Sciatic nerve (tissue), 2 donors: ENCODE measurements around the gene FAT1. TPM values are rescaled to one million over a fixed set of nuclear protein-coding genes. Genes with fewer than 3 reads are reported as not detected.

ENCODE experiments used
- ATAC-seq: fragments of 200-7000 bp; cut with Tn5 transposase; one replicate; pipeline ENCODE4 v1.9.1; 2020; ENCODE audit warnings: mild to moderate bottlenecking, moderate library complexity
- DNase-seq: peaks from one replicate; pipeline ENCODE4 v3.0.0-alpha.2; 2020; ENCODE audit warnings: low spot score
- intact Hi-C: fragments of 100-400 bp; cut with DNase I; formaldehyde crosslinking; loops from one replicate; pipeline ENCODE4 v1.14.2; 2022
- total RNA-seq: library from RNA; stranded (reverse); fragmentation: NEBNext Ultra II Directional; extraction: Animal tissue kit (Norgen Biotek cat#: 25700); gene quantifications from one replicate; pipeline ENCODE4 v1.2.1, GENCODE V29; 2021
- donor health status: DM: no; HTN: no; CAD: no.
- donor health status: DM: no; HTN: no; CAD: no.

The FAT1 gene
- total RNA-seq, 1 donor from 2014 or later = 151 TPM

- intact Hi-C loops = no loop called here
- DNase-seq = no peak
- no peak for ATAC-seq
Measured at GRCh38 chr4:186704057-186704456, 19.6 kb downstream of the FAT1 start.

GRCh38 chr4:186703510-186703909, 20.1 kb downstream of the FAT1 start:
- intact Hi-C loops = no loop called here
- ATAC-seq (no peak), DNase-seq (no peak)

- ATAC-seq = no peak
- intact Hi-C loops = no loop called here
- DNase-seq = no peak
Measured at GRCh38 chr4:186702940-186703339, 20.7 kb downstream of the FAT1 start.

- ATAC-seq = peak; percentile 29
- DNase-seq = no peak
- intact Hi-C loops = no loop called here
Measured at GRCh38 chr4:186702297-186702696, 21.4 kb downstream of the FAT1 start.

- intact Hi-C loops = no loop called here
- no peak for DNase-seq
- ATAC-seq = no peak
Measured at GRCh38 chr4:186701788-186702187, 21.9 kb downstream of the FAT1 start.

GRCh38 chr4:186701273-186701672, 22.4 kb downstream of the FAT1 start:
- DNase-seq (peak; percentile 69), ATAC-seq (peak; percentile 80)
- intact Hi-C loops = no loop called here

GRCh38 chr4:186700746-186701145, 22.9 kb downstream of the FAT1 start:
- intact Hi-C loops = no loop called here
- ATAC-seq = peak; percentile 96
- peak; percentile 85 for DNase-seq

GRCh38 chr4:186699881-186700397, 23.7 kb downstream of the FAT1 start:
- DNase-seq = no peak

GRCh38 chr4:186699298-186699697, 24.4 kb downstream of the FAT1 start:
- intact Hi-C loops = no loop called here
- ATAC-seq (no peak), DNase-seq (no peak)

More at GRCh38 chr4:186699881-186700397, 23.7 kb downstream of the FAT1 start:
- intact Hi-C loops = no loop called here
- ATAC-seq = no peak

- DNase-seq (no peak), ATAC-seq (no peak)
- intact Hi-C loops = no loop called here
Measured at GRCh38 chr4:186698525-186698924, 25.1 kb downstream of the FAT1 start.

- ATAC-seq = no peak
Measured at GRCh38 chr4:186698028-186698427, 25.6 kb downstream of the FAT1 start.

GRCh38 chr4:186695392-186695791, 28.3 kb downstream of the FAT1 start:
- intact Hi-C loops = no loop called here
- ATAC-seq (no peak), DNase-seq (no peak)

More at GRCh38 chr4:186698028-186698427, 25.6 kb downstream of the FAT1 start:
- DNase-seq = no peak
- intact Hi-C loops = no loop called here

GRCh38 chr4:186693894-186694293, 29.8 kb downstream of the FAT1 start:
- intact Hi-C loops = no loop called here
- ATAC-seq (no peak), DNase-seq (no peak)

GRCh38 chr4:186693159-186693815, 30.4 kb downstream of the FAT1 start:
- ATAC-seq (peak; percentile 95), DNase-seq (peak; percentile 89)
- intact Hi-C loops = no loop called here

- ATAC-seq (no peak), DNase-seq (no peak)
- intact Hi-C loops = no loop called here
Measured at GRCh38 chr4:186691396-186691795, 32.3 kb downstream of the FAT1 start.

- ATAC-seq (peak; percentile 33), DNase-seq (no peak)
- intact Hi-C loops = no loop called here
Measured at GRCh38 chr4:186689476-186689875, 34.2 kb downstream of the FAT1 start.

GRCh38 chr4:186688150-186688943, 35.3 kb downstream of the FAT1 start:
- intact Hi-C loops = no loop called here
- ATAC-seq (no peak), DNase-seq (no peak)

GRCh38 chr4:186687265-186687664, 36.4 kb downstream of the FAT1 start:
- DNase-seq (no peak), ATAC-seq (no peak)
- intact Hi-C loops = no loop called here

GRCh38 chr4:186685767-186686183, 37.9 kb downstream of the FAT1 start:
- DNase-seq = no peak
- intact Hi-C loops = no loop called here
- ATAC-seq = peak; percentile 54

GRCh38 chr4:186684889-186685309, 38.8 kb downstream of the FAT1 start:
- intact Hi-C loops = no loop called here
- DNase-seq = no peak
- no peak for ATAC-seq
